Body of pancreas (tissue), 4 donors: ENCODE results near the gene RPL38. TPM values are rescaled to one million over a fixed set of nuclear protein-coding genes. Genes with fewer than 3 reads are reported as not detected.

Experiments used
- ATAC-seq: fragments of 150-250 bp; one replicate; pipeline ENCODE4 v1.9.1; 2016
- DNase-seq, 4 donors: peaks; one replicate each; pipeline ENCODE4 v3.0.0-alpha.2; 2019
- H3K27ac ChIP-seq, 4 donors: fragments of 200-600 bp; sonication (generic); 1 replicate in 3 of 4; 2 replicates in 1 of 4; pipeline versions ENCODE4 v1.5.1 to v1.6.1; 2016 to 2019; ENCODE audit warnings: mild to moderate bottlenecking in 1 of 4, mixed read lengths in 1 of 4, moderate library complexity in 1 of 4
- H3K27me3 ChIP-seq, 2 donors: fragments of 200-600 bp; sonication (generic); one replicate each; pipeline ENCODE4 v1.6.0; 2016; ENCODE audit warnings: mild to moderate bottlenecking in 1 of 2
- H3K36me3 ChIP-seq, 2 donors: fragments of 200-600 bp; sonication (generic); replicated peaks in 1 of 2; 2 replicates each; pipeline ENCODE4 v1.5.1; 2016; ENCODE audit warnings: low read depth in 2 of 2; ENCODE audit not compliant: insufficient read depth in 1 of 2
- H3K4me1 ChIP-seq: fragments of 200-600 bp; sonication (generic); one replicate; pipeline ENCODE4 v1.6.0; 2016
- H3K4me3 ChIP-seq, 2 donors: fragments of 200-600 bp; sonication (generic); 1 replicate in 1 of 2; 2 replicates in 1 of 2; pipeline ENCODE4 v1.5.1; 2016 to 2019
- H3K9me3 ChIP-seq, 3 donors: fragments of 200-600 bp; sonication (generic); 1 replicate in 2 of 3; 2 replicates in 1 of 3; pipeline ENCODE4 v1.5.1; 2016
- POLR2A ChIP-seq, 3 donors: fragments of 450-650 bp; IDR thresholded peaks; one replicate each; pipeline ENCODE4 v1.6.1; 2016; ENCODE audit warnings: antibody characterized with exemption in 3 of 3, mild to moderate bottlenecking in 2 of 3
- WGBS, 2 donors: methylation state at CpG; one replicate each; pipeline ENCODE4 v1.1.5; 2017; 5-methylcytosine and 5-hydroxymethylcytosine counted together
- intact Hi-C: fragments of 100-400 bp; cut with DNase I; formaldehyde crosslinking; loops from one replicate; pipeline ENCODE4 v1.15.1; 2023
- total RNA-seq, 2 donors: library from RNA; depleted of rRNA; stranded (reverse); fragments of >200 nt; gene quantifications; one replicate each; pipeline ENCODE4 v1.1.0, GENCODE V29; 2016
- TF ChIP-seq, protein P1 (sequence below), 7 experiments: fragments of 450-650 bp in 4 of 7; fragments of 200-600 bp in 3 of 7; sonication (generic) in 3 of 7; IDR thresholded peaks; one replicate each; pipeline ENCODE4 v1.5.1; 2016 to 2019; ENCODE audit warnings: antibody characterized with exemption in 7 of 7

Gene RPL38
- total RNA-seq, 2 donors from 2014 or later: 141 to 156 TPM

DNA sequence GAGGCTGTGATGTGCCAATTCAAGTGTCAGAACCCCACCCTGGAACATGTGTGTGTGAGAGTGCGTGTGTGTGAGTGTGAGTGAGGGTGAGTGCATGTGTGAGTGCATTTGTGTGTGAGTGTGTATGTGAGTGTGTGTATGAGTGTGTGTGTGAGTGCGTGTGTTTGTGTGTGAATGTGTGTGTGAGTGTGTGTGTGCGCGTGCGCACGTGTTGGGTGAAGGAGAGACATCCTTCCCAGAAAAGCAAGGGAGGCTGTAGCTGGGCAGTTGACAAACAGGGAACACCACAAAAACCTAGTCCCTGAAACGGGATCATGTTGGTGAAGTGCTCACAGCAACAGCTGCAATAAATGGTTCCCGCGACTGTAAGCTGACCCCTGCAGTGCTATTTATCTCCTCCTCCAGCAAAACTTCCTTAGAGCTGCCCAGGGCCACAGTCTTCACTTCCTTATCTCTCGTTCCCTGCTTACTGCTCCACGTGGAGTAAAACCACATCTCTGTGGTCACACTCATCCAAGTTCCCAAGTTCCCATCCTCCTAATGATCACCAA is 40.1 kb upstream of the RPL38 start:
- no peaks in the 10 kb centered on the region for H3K4me1 ChIP-seq
- WGBS, 2 donors: 42 to 52% methylated on average over 11 of the region's 11 CpGs
- H3K27me3 ChIP-seq: no peaks in the 10 kb centered on the region
- H3K4me3 ChIP-seq: no peak overlapping the region
- intact Hi-C loops: no loop called here
- DNase-seq (no peak), ATAC-seq (no peak)
- no peaks in the 10 kb centered on the region for H3K36me3 ChIP-seq
- no peaks in the 10 kb centered on the region for H3K9me3 ChIP-seq
- TF ChIP-seq POLR2A (IDR thresholded peaks at IDR 0.05): no peak
- TF ChIP-seq, protein P1, sequence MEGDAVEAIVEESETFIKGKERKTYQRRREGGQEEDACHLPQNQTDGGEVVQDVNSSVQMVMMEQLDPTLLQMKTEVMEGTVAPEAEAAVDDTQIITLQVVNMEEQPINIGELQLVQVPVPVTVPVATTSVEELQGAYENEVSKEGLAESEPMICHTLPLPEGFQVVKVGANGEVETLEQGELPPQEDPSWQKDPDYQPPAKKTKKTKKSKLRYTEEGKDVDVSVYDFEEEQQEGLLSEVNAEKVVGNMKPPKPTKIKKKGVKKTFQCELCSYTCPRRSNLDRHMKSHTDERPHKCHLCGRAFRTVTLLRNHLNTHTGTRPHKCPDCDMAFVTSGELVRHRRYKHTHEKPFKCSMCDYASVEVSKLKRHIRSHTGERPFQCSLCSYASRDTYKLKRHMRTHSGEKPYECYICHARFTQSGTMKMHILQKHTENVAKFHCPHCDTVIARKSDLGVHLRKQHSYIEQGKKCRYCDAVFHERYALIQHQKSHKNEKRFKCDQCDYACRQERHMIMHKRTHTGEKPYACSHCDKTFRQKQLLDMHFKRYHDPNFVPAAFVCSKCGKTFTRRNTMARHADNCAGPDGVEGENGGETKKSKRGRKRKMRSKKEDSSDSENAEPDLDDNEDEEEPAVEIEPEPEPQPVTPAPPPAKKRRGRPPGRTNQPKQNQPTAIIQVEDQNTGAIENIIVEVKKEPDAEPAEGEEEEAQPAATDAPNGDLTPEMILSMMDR (IDR thresholded peaks at IDR 0.05): no peak
- no peak overlapping the region for H3K27ac ChIP-seq

DNA sequence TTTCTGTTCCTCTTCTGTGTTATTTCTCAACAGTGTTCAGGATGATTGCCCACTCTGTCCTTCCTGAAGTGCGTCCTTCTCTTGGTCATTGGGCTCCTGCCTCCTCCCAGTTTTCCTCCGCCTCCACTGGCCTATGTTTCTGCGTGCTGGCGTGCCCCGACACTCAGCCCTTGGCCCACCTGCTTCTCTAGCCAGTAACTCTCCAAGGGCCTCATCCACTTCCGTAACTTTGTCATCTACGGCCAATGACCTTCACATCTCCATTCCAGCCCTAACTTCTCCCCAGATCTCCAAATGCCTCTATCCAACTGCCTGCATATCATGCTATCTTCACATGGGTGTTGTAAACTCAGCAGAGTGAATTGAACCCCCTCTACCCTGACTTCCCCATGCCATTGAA is 39.6 kb upstream of the RPL38 start:
- no peak for TF ChIP-seq POLR2A (IDR thresholded peaks at IDR 0.05)
- TF ChIP-seq, protein P1 (IDR thresholded peaks at IDR 0.05): no peak
- 68 to 73% methylated on average over 7 of the region's 7 CpGs for WGBS, 2 donors
- ATAC-seq: no peak
- Histone ChIP-seq H3K27me3 (no peaks in the 10 kb centered on the region), H3K4me3 (no peak overlapping the region), H3K27ac (no peak overlapping the region), H3K36me3 (no peaks in the 10 kb centered on the region), H3K9me3 (no peaks in the 10 kb centered on the region), H3K4me1 (no peaks in the 10 kb centered on the region)
- no peak for DNase-seq
- intact Hi-C loops: no loop called here

DNA sequence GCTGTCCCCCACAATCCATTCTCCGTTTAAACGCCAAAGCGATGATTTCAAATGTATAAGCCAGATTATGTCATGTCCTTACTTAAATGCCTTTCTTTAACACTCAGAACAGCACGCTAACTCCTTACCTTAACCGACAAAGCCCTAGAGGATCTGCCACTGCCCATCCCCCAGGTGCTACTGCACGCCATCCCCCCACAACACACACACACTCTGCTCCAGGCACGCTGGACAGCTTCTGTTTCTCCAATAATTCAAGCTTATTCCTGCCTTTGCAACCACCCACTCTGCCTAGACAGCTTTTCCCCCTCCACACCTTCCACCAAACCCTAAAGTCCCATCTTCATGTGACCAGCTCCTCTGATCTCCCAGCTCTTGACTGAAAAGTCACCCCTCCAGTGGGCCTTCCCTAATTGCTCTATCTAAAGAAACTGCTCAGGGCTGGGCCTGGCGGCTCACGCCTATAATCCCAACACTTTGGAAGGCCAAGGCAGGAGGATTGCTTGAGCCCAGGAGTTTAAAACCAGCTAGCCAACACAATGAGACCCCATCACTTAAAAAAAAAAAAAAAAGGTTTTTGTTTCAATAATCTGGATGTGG is 38.9 kb upstream of the RPL38 start:
- ATAC-seq: no peak
- no peaks in the 10 kb centered on the region for H3K4me1 ChIP-seq
- 75 to 80% methylated on average over 9 of the region's 9 CpGs for WGBS, 2 donors
- intact Hi-C loops: no loop called here
- H3K9me3 ChIP-seq: no peaks in the 10 kb centered on the region
- no peak overlapping the region for H3K27ac ChIP-seq
- no peaks in the 10 kb centered on the region for H3K36me3 ChIP-seq
- no peak overlapping the region for H3K4me3 ChIP-seq
- no peak for TF ChIP-seq POLR2A (IDR thresholded peaks at IDR 0.05)
- TF ChIP-seq, protein P1 (IDR thresholded peaks at IDR 0.05): no peak
- no peak for DNase-seq
- no peaks in the 10 kb centered on the region for H3K27me3 ChIP-seq

DNA sequence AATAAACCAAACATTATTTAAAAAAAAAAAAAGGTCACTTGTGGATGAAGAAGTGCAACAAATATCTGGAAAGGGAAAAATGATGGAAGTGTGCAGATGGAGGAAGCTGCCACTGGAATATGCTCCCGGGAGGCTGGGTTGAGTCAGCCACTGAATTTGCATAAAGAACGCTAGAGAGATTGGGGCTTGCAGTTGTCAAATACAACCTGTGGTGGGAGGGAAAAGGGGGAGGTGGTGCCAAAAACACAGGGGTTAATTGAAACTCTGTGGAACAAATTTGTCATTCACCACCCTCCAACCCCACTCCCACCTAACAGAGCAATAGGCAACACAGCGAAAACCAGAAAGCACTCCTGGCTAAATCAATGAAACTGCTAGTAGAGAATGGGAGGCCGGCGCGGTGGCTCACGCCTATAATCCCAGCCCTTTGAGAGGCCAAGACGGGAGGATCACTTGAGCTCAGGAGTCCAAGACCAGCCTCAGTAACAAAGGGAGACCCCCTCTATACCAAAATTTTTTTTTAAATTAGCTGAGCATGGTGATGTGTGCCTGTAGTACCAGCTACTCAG is 37.6 kb upstream of the RPL38 start:
- no peak overlapping the region for H3K27ac ChIP-seq
- H3K9me3 ChIP-seq: no peaks in the 10 kb centered on the region
- no peak for TF ChIP-seq POLR2A (IDR thresholded peaks at IDR 0.05)
- TF ChIP-seq, protein P1 (IDR thresholded peaks at IDR 0.05): no peak
- H3K4me1 ChIP-seq: no peaks in the 10 kb centered on the region
- H3K4me3 ChIP-seq: no peak overlapping the region
- 64 to 69% methylated on average over 8 of the region's 8 CpGs for WGBS, 2 donors
- ATAC-seq (no peak), DNase-seq (no peak)
- H3K27me3 ChIP-seq: no peaks in the 10 kb centered on the region
- intact Hi-C loops: no loop called here
- no peaks in the 10 kb centered on the region for H3K36me3 ChIP-seq

DNA sequence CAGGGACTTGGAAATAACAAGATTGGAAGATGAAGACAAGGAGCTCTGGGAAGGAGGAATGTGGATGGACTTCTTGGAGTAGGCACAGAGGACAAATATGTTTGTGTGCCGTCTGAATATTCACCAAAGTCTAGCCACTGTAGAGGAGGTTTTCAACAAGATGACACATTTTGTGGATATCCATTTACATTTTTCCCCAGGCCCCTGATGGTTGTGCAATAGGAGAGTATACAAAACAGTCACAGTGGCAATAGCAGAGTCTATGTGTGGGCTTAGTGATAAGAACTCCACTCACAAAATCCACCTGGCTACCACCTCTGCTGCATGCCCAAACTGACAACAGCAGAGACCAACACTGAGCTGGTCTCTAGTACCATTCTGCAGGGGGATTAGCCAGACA is 32.6 kb upstream of the RPL38 start:
- ATAC-seq: no peak
- no peaks in the 10 kb centered on the region for H3K36me3 ChIP-seq
- 57 to 61% methylated on average over 1 of the region's 1 CpG for WGBS, 2 donors
- no peak for DNase-seq
- intact Hi-C loops: no loop called here
- no peak overlapping the region for H3K4me3 ChIP-seq
- H3K9me3 ChIP-seq: no peaks in the 10 kb centered on the region
- H3K27ac ChIP-seq: no peak overlapping the region
- TF ChIP-seq, protein P1 (IDR thresholded peaks at IDR 0.05): no peak
- TF ChIP-seq POLR2A (IDR thresholded peaks at IDR 0.05): no peak
- no peaks in the 10 kb centered on the region for H3K27me3 ChIP-seq
- no peaks in the 10 kb centered on the region for H3K4me1 ChIP-seq
